ENCODE data around the gene DNAAF8.

- TF ChIP-seq EZH2 (IDR thresholded peaks at IDR 0.05; ENCODE audit: low read depth), result no peak
- TF ChIP-seq CTCF (conservative IDR thresholded peaks at IDR 0.05), result no peak
Observed at GRCh38 chr16:4752351-4753100, 18.2 kb downstream of the DNAAF8 start.

All from PC-9 (cell line).